Stimulated activated naive CD4-positive, alpha-beta T cell (primary cell): ENCODE measurements around the gene CST7.
"Not testable (repeated sequence)": the region's sequence is repeated elsewhere in the genome, so short reads cannot be mapped to it uniquely, and the experiment has no call there.

Experiments
- DNase-seq, 6 experiments: peaks; one replicate each; lab custom pipeline; 2025; lab: John Stamatoyannopoulos, UW

The CST7 gene

DNA sequence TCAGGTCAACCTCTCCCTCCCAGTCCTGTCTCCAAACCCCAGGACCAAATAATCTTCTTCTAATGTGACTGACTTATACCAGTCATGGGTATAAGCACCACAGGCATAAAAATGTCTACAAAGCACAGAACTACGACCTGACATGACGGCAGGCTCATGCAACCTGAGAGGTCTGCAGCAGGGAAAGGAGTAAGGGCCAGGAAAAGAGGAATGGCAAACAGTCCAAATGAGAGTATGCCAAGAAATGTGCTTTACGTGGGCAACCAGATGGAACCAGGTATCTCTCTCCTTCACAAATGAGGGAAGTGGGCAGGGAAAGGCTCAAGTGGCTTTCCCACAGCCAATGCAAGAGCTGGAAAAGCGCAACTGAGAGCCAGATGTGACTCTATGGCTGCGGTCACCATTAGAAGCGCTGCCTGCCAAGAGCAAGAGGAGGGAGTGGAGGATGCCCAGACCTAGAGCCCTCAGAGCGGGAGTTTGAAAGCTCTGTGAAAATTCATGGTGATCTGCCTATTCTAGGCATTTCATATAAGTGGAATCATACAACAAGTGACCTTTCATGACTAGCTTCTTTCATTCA, 37.5 kb downstream of the CST7 start:
- no peak for DNase-seq

DNA sequence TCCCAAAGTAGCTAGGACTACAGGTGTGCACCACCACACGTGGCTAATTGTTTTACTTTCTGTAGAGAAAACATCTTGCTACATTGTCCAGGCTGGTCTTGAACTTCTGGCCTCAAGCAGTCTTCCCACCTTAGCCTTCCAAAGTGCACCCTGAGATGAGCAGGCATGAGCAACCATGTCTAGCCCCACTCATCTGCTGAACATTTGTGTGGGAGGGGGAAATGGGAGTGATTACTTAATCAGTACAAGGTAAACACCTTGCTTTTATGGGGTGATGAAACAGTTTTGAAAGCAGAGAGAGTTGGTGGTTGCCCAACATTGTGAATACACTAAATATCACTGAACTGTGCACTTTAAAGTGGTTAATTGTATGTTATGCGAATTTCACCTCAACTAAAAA, 38.2 kb downstream of the CST7 start:
- DNase-seq, result no peak

DNA sequence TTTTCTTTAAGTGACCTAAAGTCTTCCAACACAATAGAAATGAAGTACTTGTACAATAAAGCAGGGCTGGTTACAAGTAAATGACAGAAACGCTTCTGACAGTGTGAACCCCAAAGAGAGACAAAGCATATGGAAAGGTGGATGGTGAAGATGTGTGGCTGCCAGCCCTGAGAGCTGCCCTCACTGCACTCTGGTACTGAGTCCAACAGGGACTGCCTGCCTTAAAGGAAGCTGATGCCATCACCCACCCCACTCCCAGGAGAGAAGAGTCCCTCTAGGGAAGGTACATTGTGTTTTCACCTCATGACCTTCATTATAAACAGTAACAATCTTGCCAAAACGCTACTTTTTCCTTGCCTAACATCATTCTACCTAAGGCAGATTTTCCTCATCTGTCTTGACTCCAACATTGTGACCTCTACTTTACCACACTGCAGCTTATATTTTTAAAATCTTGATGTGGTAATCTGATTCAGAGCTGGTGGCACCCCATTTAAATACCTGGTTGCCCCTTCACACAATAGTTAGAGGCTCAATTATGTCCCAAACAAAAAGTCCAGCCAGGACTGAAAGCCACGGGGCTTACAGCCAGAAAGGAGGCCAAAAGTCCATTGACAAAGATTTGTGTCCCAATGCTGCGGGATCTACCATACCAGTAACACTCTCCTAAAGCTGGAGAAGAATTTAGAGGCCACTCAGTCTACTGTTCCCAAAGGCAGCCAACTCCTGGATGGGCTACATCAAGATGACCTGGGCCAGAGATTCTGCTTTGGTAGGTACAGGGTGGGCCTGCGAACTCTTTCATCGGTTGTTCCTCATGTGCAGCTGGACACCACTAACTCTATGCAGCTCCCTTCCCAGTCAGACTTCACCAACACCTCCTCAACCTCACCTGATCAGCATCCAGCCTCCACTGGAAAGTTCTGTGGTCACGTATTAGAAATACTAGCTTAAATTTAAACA, 39.1 kb downstream of the CST7 start:
- DNase-seq, result no peak

DNA sequence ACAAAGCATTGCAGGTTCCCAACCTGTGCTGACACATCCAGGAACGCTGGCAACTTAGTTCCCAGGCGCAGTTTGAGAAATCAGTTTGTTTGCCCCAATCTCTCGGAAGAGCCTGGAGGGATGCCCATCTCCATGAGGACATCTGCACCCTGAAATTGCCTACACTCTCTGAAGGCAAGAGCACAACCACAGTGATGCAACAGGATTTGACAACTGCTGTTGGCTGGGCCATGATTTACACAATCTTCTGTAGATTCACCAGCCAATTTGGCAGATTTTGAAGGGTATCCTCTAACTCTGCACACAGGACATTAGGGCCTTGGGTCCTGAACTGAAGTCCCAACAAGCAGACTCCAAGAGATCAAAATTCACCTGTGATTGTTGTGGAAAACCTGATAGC, 40.1 kb downstream of the CST7 start:
- DNase-seq, result no peak

DNA sequence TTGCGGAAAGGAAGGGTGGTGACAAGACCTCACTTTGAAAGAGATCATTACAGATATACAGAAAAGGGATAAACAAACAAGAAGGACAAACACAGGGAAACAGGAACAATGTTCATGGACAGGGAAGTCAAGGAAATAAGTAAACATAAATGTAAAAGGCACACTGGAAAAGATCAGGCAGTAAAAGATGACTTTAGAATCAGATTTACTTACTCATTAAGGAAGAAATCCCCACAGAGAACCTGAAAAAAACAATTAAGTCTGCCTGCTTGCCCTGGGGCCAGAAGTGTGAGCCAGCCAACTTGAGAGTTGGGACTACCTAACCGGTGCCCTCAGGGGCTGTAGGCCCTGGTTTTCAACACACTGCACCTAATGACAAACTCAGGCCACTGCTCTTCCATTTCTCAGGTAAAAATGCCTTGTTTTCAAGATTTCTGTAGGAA, 41.8 kb downstream of the CST7 start:
- DNase-seq, result no peak

DNA sequence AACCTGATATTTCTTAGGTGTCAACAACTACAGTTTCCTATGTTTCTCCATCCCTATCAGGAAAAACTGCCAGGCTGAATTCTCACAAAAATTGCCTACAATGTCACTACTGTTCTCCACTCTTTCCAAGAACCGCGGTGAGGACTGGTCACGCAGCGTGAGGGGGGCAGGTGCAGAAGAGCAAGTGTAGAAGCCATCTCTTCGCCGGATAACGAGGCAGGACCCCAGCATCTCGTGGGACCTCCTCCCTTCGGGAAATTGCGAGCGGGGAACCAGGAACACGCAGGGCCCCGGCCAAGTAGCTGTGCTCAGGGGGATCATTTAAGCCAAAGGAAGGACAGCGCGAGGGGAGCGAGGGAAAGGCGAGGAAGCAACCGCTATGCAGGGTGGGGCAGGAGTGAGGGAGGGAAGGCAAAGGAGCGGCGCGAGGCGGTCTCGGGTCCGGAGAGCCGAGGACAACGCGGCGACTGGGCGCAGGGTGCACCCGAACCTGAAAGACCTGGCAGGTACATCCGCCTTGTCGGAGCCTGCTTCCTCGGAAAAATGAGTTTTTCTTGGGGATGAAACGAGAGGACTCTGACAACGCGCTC, 42.9 kb downstream of the CST7 start:
- no peak for DNase-seq

DNA sequence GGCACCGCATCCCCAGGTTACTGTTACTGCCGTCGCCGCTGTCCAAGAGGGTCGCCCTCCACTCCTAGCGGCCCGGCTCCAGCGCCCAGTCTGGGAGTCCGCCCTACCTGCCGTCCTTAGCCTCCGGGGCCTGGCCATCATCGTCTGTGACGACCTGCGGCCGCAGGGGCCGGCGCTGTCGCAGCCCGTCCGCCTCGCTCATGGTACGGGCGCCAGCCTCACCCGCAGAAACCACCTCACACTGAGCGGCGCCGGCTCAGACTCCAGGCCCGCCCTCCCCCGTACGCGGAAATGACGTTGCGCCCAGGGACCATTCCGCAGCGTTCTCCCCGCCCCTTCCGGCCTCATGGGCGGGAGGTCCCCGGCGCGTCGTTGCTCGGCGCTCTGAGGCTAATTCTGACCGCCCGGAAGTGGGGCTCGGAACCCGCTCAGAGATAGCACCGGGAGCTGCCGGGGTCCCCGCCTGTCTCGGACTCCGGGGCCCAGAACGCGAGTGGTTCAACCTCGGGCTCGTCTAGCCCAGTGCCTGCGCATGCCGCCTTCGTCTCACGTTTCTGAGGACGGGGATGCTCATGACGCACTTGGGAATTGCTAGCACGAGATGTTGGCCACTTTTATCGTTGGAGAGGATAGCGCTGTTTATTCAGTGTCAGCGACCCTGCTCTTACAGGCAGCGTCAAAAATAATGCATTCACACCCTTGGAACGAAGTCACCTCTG, 43.6 kb downstream of the CST7 start, which contains the start of gene APMAP:
Gene APMAP, minus strand, starts transcription at position 265 of the 719 bp plus-strand sequence. Its CDS starts 63 bp downstream, at position 202.
- peak; percentile 85 to 95 (median 92) for DNase-seq

DNA sequence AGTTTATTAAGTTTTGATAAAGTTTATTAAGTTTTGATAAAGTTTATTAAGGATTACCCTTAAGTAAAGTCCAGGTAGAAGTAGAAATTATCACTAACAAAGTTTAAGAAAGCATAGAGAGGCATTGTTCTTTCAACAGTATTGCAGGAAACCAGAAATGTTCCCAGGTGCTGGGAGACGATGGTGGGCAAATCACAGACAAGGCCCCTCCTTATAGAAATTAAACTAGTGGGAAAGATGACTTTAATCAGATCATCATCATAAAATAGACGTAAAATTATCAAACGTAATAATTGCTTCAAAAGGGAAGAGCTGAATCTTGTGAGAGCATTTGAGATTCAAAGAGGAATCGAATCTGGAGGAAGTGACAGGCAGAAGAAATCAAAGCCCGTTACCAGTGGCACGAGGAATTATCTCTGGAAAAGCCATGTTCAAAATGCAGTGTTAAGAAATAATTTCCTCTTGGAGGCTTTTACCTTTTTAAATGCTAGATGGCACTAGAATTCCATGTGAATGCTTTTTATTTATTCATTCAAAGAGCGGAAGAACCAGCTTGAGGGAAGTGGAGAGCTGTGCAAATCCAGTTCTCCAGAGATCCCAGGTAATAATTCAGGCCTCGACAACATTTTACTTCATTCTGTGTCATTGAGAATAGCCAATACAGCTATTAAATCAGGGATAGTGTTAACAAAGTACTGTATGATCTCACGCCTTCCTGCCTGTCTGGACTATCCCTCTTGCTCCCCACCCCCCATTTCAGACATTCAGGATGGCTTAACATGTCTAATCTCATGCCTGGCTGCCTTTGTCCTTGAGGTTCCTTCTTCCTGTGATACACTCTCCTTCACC, 44.5 kb downstream of the CST7 start:
- peak in 1 of 6 experiments; percentile 18 for DNase-seq

DNA sequence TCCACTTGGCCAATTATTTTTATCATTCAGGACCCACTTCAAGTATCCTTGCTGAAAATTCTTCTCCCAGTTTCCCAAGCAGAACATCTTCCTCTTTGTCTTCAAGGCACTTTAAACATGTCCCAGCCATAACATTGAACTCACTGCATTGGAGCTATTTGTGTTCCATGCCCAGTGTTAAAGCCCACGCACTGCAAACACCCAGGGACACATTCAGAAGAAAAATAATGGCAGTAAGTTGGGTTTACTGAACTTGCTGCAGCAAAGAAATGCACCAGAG, 45.1 kb downstream of the CST7 start:
- DNase-seq, result no peak

DNA sequence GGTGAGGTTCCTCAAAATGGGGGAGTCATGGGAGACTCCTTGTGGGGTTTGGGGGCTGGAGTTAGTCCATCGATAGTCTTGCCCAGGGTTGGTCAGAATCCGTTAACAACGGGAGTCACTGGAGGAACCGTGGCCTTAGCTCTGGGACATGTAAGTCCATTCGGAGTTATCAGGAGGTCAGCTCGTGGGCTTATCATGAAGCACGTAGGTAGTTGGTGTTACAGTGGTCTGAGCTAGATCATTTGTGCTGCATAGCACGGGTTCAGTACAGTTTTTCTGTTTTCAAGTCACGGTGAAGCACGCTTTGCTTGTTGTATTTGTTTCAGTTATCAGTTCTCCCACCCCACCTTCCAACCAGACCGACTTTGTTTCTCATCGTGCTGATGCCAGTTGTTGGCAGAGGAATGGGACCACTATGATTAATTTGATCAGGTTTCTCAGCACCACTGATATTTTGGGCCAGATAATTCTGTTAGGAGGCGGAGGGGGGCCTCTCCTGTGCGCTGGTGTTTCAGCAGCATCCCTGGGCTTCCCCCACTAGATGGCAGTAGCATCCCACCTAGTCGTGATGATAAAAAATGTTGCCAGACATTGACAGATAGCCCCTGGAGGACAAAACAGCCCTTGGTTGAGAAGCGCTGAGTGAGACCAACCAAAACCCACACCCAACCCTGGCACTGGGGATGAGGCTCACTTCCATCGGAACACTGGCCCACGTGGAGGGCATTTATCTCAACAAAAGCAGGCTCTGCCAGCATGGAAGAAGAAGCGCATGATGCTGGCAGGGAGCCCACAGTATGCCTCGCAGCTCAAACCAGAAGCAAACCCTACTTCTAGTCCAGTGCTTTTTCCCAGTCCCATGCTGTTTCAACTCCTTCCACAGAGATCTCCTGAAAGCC, 45.6 kb downstream of the CST7 start:
- DNase-seq, result peak; percentile 65 to 91 (median 76)

DNA sequence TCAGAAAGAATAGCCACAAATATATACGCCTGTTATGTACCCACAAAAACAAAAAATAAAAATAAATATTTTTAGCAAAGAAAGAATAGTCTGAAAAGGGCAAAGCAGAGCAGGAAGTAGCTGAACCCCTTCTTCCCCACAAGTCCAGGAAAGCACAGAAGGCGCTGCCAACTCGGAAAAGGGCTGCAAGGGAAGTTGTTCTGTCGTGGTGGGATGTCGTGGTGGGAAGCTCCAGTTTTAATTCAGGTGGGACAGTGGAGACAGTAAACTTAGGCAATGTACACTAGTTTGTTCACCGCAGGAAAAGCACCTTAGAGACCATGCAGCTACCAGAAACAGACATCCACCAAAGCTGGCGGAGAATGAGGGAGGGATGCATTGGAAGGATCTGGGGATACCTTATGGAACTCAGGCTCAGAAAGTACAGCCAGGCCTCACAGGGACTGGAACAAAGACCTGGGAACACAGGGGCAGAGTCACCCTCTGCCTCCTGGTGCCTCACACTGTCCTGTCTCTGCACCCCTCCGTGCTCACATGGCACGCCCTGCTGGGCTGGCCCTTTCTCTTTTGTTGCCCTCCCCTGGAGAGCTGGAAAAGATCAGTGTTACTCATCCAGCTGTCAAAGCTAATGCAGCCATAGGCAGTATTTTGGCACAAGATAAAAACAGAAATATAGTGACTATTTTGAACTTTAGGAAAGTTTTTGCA, 46.8 kb downstream of the CST7 start:
- no peak for DNase-seq

DNA sequence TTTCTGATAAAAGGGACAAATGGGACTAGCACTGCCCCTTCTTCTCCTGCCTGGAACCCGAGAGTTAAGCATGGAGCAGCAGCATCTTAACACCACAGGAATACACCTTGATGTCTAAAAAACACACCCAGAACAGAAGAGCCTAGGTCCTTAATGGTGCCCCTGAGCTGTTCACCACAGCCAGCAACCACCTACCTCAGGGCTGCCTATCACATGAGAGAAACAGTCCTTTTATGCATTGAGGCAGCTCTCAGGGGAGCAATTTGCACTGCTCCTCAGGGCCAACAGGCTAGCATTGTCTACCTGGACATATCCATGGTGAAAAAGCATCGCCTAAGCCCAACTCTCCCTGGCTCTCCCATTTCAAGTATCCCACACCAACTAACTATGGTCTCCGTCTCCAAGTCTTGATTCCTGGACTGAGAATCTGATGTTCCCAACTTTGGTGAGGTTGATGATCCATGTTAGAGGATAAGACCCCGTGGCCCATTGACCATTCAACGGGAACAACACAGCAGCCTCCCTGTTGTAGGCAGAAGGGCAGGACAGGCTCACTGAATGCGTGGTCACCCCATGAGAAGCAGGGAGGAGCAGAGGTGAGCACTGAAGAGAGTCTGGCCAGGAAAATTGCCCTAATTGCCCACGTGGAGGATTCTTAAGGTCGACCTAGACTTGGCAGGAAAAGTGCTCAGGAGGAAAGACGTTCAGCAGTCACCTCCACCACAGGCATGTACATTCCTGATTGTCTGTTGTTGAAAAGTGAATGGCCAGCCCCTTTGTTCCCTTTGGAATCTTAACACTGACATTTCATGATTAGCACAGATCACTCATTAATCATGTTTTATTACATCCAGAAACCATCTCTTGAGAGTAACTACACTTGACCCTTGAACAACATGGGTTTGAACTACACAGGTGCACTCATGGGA, 47.6 kb downstream of the CST7 start:
- DNase-seq, result no peak

DNA sequence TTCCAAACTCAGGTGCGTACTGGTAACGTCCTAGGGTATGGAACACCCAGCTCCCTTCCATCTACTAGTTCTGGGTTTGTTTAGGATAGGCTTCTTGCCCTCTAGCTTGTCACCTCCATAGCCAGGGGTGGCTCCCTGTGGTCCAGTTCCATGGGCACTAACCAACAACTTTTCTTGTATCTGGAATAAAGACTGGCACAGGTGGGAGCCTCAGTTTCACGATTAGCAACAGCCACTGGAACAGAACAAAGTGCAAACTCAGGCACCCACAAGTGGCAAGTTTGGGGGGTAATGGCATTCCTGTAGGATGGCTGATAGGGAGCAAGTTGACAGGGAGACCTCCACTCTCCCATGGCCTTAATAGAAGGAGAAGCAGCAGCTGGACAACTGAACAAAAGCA, 49.1 kb downstream of the CST7 start:
- DNase-seq, result no peak

DNA sequence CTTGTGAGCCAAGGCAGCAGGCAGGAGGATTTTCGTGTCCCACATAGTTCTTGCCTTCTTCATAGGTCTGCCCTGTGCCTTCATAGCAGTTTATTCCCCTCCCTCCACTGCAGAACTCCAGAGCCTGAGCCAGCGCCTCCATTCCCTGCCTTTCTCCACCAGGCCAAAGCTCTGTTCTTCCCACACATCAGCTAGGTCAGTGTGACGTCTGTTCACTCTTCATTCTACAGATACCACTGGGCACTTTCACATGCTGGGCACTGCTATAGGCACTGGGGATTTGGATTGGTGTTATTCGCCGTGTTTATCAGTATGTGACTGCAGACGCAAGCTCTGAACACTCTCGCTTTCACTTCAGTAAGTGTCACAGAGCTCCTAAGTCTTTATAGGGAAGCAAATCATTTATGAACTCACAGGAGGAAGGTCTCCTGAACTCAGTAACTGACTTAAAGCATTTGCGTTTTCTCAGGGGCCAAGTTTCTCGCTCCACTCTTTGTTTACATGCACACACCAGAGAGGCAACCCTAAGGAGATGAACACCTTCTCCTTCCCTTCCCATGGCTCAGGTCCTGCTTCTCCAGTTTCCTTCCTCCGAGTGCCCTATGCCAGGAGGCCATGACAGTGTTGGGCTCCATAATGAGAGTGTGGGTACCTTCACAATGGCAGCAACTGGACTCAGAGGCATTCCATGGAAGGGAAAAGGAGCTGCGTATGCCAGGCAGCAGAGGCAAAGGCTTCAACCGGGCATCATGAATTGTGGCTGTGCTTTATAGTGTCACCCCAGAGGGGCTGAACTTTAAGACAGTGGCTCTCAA, 49.8 kb downstream of the CST7 start:
- DNase-seq, result no peak

DNA sequence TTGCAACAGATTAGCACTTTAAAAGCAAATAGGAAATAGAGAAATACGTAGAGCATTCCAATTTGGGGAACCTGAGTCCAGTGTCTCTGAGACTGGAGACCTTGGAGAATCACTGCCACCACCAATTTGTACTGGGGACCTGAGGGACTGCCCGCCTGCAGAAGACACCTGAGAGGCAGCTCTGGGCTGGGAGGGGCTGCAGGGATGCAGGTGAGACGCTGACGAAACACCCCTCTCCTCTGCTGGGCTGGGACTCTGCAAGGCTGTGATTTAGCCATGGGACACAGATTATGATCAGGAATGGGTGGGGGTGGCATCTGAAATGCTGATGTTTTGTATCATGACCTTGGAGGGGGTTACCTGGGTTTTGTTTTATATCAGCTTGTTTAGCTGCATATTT, 50.5 kb downstream of the CST7 start:
- no peak for DNase-seq

DNA sequence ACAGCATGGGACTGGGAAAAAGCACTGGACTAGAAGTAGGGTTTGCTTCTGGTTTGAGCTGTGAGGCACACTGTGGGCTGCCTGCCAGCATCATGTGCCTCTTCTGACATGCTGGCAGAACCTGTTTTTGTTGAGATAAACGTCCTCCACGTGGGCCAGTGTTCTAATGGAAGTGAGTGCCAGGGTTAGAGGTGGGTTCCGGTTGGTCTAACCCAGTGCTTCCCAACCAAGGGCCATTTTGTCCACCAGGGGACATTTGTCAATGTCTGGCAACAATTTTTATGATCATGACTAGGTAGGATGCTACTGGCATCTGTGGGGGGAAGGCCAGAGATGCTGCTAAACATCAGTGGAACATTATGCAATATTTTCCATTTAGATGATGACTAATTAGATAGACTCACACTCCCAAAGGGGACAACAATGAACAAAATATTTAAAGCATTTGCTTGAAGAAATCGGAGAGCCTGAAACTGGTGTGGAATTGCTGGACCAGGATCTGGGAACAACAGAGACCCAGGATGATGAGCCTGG, 51.3 kb downstream of the CST7 start:
- no peak for DNase-seq

DNA sequence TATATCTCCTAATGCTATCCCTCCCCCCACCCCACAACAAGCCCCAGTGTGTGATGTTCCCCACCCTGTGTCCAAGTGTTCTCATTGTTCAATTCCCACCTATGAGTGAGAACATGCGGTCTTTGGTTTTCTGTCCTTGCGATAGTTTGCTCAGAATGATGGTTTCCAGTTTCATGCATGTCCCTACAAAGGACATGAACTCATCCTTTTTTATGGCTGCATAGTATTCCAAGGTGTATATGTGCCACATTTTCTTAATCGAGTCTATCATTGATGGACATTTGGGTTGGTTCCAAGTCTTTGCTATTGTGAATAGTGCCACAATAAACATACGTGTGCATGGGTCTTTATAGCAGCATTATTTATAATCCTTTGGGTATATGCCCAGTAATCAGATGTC, 52.3 kb downstream of the CST7 start:
- DNase-seq, result not testable (repeated sequence)

DNA sequence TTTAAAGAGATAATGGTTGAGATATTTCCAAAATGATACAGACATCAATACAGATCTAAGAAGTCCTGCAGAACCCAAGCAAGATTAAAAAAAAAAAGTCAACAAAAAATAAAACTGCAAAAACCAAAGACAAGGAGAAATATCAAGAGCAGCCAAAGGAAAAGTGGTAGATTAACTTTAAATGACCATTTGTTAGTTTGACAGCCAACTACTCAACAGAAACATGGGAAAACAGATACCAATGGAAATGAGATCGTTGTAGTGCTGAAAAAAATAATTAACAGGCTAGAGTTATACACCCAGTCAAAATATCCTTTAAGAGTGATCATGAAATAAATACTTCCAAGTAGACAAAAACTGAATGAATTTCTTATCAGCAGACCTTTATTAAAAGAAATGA, 53.9 kb downstream of the CST7 start:
- no peak for DNase-seq
